Fibroblast of lung (primary cell): ENCODE data around the gene KCNC3. TPM values are rescaled to one million over a fixed set of nuclear protein-coding genes. Genes with fewer than 3 reads are reported as not detected.

Experiments
- DNase-seq, 2 donors: peaks; one replicate each; pipeline versions ENCODE4 v3.0.0 to v3.0.0-alpha.2; 2010; ENCODE audit warnings: low read depth in 2 of 2
- H2AFZ ChIP-seq: 2 replicates; pipeline ENCODE4 v1.5.1; 2012; ENCODE audit warnings: low read length, control low read depth, inconsistent platforms
- H3K27ac ChIP-seq: 2 replicates; pipeline ENCODE4 v1.5.1; 2011; ENCODE audit warnings: low read length, control low read depth; ENCODE audit not compliant: insufficient read depth
- H3K27me3 ChIP-seq: 2 replicates; pipeline ENCODE4 v1.5.1; 2011; ENCODE audit warnings: mild to moderate bottlenecking, low read length; ENCODE audit not compliant: control insufficient read depth, insufficient read depth
- H3K36me3 ChIP-seq: 2 replicates; pipeline ENCODE4 v1.5.1; 2011; ENCODE audit warnings: low read length; ENCODE audit not compliant: control insufficient read depth, insufficient read depth
- H3K4me1 ChIP-seq: 2 replicates; pipeline ENCODE4 v1.5.1; 2011; ENCODE audit warnings: low read length; ENCODE audit not compliant: control insufficient read depth, insufficient read depth; ENCODE audit errors: extremely low read depth
- H3K4me2 ChIP-seq: 2 replicates; pipeline ENCODE4 v1.5.1; 2011; ENCODE audit warnings: low read length, control low read depth; ENCODE audit not compliant: insufficient read depth; ENCODE audit errors: extremely low read depth
- H3K4me3 ChIP-seq, 4 experiments: fragments of 200-600 bp in 1 of 4; sonication (generic) in 1 of 4; replicated peaks in 1 of 4; 2 replicates each; pipeline ENCODE4 v1.5.1; 2011 to 2016; ENCODE audit warnings: low read length in 4 of 4, low read depth in 3 of 4, mild to moderate bottlenecking in 3 of 4, control low read depth in 2 of 4, inconsistent platforms in 1 of 4, mixed read lengths in 1 of 4; ENCODE audit not compliant: insufficient read depth in 1 of 4; ENCODE audit errors: control extremely low read depth in 1 of 4
- H3K79me2 ChIP-seq: 2 replicates; pipeline ENCODE4 v1.5.1; 2012; ENCODE audit warnings: mild to moderate bottlenecking, low read length, inconsistent platforms; ENCODE audit not compliant: control insufficient read depth, insufficient read depth
- H3K9ac ChIP-seq: 2 replicates; pipeline ENCODE4 v1.5.1; 2011; ENCODE audit warnings: mild to moderate bottlenecking, low read length, control low read depth; ENCODE audit not compliant: insufficient read depth
- H3K9me3 ChIP-seq: 2 replicates; pipeline ENCODE4 v1.5.1; 2012; ENCODE audit warnings: low read depth, low read length; ENCODE audit not compliant: control insufficient read depth, insufficient read depth
- H4K20me1 ChIP-seq: 2 replicates; pipeline ENCODE4 v1.5.1; 2011; ENCODE audit warnings: low read length; ENCODE audit not compliant: control insufficient read depth, insufficient read depth; ENCODE audit errors: extremely low read depth
- EZH2 ChIP-seq: IDR thresholded peaks from 2 replicates; pipeline ENCODE4 v1.5.1; 2012; ENCODE audit warnings: low read length, control low read depth, mild to moderate bottlenecking; ENCODE audit errors: missing control alignments
- polyA plus RNA-seq, 2 donors: library from polyadenylated mRNA; depleted of rRNA in 1 of 2; stranded (reverse) in 1 of 2; unstranded in 1 of 2; fragments of >200 nt; gene quantifications; 2 replicates each; pipeline ENCODE4 v1.2.1, GENCODE V29; 2011 to 2012; ENCODE audit warnings: missing spikeins in 1 of 2
- total RNA-seq: library from RNA; depleted of rRNA; stranded (reverse); fragments of >200 nt; gene quantifications from 2 replicates; pipeline ENCODE4 v1.2.1, GENCODE V29; 2014
- TF ChIP-seq, protein P1 (sequence below), 2 donors: IDR thresholded peaks in 1 of 2; conservative IDR thresholded peaks in 1 of 2; 1 replicate in 1 of 2; 2 replicates in 1 of 2; pipeline ENCODE4 v1.5.1; 2011 to 2012; ENCODE audit warnings: low read length in 2 of 2, control low read depth in 1 of 2, inconsistent platforms in 1 of 2, low read depth in 1 of 2, mild to moderate bottlenecking in 1 of 2

Gene KCNC3
- total and polyA plus RNA-seq, 2 donors (not counting 1 experiment from before 2014, with no cell fraction given) = under 0.01 to 0.01 TPM

DNA sequence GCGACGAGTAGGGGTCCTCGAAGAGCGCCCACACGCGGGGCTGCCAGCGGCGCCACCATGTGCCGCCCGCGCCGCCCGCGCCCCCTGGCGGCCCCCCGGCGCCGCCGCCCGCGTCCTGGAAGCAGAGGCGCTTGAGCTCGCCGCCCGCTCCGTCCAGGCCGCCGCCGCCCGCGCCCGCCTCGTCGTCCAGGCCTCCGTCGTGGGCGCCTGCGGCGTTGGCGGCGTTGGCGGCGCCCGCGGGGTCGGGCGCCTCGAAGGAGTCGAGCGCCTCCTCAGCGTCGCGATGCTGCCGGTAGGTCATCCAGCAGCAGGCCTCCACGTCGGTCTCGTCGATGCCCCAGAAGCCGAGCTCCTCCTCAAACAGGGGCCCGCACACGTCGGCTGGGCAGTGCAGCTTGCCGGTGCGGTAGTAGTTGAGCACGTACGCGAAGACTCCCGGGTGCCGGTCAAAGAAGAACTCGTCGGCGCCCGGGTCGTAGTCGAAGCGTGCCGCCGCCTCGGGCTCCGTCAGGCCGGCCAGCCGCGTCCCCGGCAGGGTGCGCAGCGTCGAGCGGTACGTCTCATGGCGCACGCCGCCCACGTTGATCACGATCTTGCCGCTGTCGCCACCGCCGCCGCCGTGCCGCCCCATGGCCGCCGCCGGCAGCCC lies 829 bp downstream of the KCNC3 start:
- H3K27me3 ChIP-seq = peaks cover 17% of the 10 kb centered on the region
- H3K4me2 ChIP-seq = no peak overlapping the region
- no peaks in the 10 kb centered on the region for H3K36me3 ChIP-seq
- no peak overlapping the region for H2AFZ ChIP-seq
- H3K9me3 ChIP-seq = no peaks in the 10 kb centered on the region
- DNase-seq = no peak
- no peak overlapping the region for H3K4me3 ChIP-seq
- H4K20me1 ChIP-seq = no peaks in the 10 kb centered on the region
- H3K79me2 ChIP-seq = no peaks in the 10 kb centered on the region
- H3K27ac ChIP-seq = no peak overlapping the region
- H3K9ac ChIP-seq = no peak overlapping the region
- peak; percentile 82 for TF ChIP-seq EZH2
- TF ChIP-seq, protein P1, sequence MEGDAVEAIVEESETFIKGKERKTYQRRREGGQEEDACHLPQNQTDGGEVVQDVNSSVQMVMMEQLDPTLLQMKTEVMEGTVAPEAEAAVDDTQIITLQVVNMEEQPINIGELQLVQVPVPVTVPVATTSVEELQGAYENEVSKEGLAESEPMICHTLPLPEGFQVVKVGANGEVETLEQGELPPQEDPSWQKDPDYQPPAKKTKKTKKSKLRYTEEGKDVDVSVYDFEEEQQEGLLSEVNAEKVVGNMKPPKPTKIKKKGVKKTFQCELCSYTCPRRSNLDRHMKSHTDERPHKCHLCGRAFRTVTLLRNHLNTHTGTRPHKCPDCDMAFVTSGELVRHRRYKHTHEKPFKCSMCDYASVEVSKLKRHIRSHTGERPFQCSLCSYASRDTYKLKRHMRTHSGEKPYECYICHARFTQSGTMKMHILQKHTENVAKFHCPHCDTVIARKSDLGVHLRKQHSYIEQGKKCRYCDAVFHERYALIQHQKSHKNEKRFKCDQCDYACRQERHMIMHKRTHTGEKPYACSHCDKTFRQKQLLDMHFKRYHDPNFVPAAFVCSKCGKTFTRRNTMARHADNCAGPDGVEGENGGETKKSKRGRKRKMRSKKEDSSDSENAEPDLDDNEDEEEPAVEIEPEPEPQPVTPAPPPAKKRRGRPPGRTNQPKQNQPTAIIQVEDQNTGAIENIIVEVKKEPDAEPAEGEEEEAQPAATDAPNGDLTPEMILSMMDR (conservative IDR thresholded peaks at IDR 0.05 in 1 of 2, IDR thresholded peaks at IDR 0.05 in 1 of 2; ENCODE audit: low read depth in 1 of 2, low read length in 2 of 2) = no peak
- no peaks in the 10 kb centered on the region for H3K4me1 ChIP-seq

DNA sequence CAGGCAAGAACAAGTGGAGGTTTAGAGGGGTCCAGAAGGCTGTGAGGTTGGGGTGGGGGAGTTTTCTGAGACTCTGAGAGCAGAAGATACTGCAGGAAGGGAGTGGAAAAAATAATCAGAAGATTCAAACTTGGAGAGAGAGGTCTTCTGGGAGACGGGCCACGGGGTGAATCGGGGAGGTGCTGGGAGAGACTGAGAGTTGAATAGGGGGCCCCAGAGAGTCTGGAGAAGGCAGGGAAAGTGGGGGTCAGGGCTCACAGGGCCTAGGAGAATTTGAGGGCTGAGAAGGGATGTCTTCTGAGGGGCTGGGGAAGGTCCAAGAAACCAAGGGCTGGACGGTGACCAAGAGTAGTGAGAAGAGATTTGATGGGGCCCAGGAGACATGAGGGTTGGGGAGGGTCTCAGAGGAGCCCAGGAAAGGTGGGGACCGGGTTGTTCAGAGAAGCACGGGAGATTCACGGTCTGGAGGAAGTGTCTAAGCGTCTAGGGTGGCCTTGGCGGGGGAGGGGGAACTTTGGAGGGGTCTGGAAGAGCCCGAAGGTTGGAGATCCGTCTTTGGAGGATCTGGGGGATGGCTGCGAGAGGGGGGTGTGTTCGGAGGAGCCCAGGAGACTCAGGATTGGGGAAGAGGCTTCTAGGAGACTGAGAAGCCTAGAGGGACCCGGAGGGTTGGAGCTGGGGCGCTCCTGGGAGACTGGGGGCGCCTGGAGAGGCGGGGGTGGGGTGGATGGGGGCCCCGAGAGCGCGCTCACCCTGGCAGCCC lies 1.5 kb downstream of the KCNC3 start:
- Histone ChIP-seq H3K4me3 (no peak overlapping the region), H4K20me1 (no peaks in the 10 kb centered on the region), H3K79me2 (no peaks in the 10 kb centered on the region), H3K9me3 (no peaks in the 10 kb centered on the region), H3K27ac (no peak overlapping the region), H3K9ac (no peak overlapping the region), H2AFZ (no peak overlapping the region), H3K4me2 (no peak overlapping the region), H3K36me3 (no peaks in the 10 kb centered on the region), H3K27me3 (peaks cover 17% of the 10 kb centered on the region), H3K4me1 (no peaks in the 10 kb centered on the region)
- TF ChIP-seq, protein P1 (conservative IDR thresholded peaks at IDR 0.05 in 1 of 2, IDR thresholded peaks at IDR 0.05 in 1 of 2; ENCODE audit: low read depth in 1 of 2, low read length in 2 of 2) = no peak
- no peak for TF ChIP-seq EZH2
- no peak for DNase-seq

DNA sequence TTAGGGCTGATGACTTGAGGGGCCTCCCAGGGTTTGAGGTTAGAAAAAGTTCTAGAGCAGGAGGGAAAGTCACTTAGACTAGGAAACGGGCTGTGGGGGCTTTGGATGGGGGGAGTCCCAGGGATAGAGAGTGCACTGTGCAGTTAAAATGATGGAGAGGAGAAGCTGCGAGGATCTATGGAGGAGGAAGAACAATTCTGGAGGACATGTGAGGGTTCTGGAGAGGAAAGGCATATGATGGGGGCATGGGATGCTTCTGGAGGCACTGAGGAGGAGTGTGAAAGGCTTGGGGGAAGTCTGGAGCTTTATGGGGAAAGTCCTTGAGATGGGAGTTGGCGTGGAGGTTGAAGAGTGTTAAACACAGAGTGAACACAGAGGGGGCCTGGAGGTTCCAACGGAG lies 2.2 kb downstream of the KCNC3 start:
- Histone ChIP-seq H3K9me3 (no peaks in the 10 kb centered on the region), H3K27ac (no peak overlapping the region), H2AFZ (no peak overlapping the region), H3K4me1 (no peaks in the 10 kb centered on the region), H3K79me2 (no peaks in the 10 kb centered on the region), H3K4me3 (no peak overlapping the region), H3K27me3 (peaks cover 13% of the 10 kb centered on the region), H4K20me1 (no peaks in the 10 kb centered on the region), H3K36me3 (no peaks in the 10 kb centered on the region), H3K4me2 (no peak overlapping the region), H3K9ac (no peak overlapping the region)
- DNase-seq = no peak
- TF ChIP-seq, protein P1 (conservative IDR thresholded peaks at IDR 0.05 in 1 of 2, IDR thresholded peaks at IDR 0.05 in 1 of 2; ENCODE audit: low read depth in 1 of 2, low read length in 2 of 2) = no peak
- no peak for TF ChIP-seq EZH2
